GM21529 (cell line): Measurements from ENCODE around the gene CCDC91.
A peak's percentile ranks its signal among the peaks of the same experiment; 100 is the strongest.
"Not testable (repeated sequence)": the region's sequence is repeated elsewhere in the genome, so short reads cannot be mapped to it uniquely, and the experiment has no call there.

Source experiments
- ATAC-seq: cut with Tn5 transposase; IDR thresholded peaks from one replicate; pipeline ENCODE4 v1.9.1; 2021; ENCODE audit not compliant: unreplicated experiment

Gene CCDC91

GRCh38 chr12:28350502-28350901 is 160.2 kb downstream of the CCDC91 start:
- no peak for ATAC-seq

GRCh38 chr12:28351414-28351813 is 161.2 kb downstream of the CCDC91 start:
- ATAC-seq, result no peak

- ATAC-seq, result no peak
Observed at GRCh38 chr12:28355161-28355560, 164.9 kb downstream of the CCDC91 start.

GRCh38 chr12:28360253-28360652 is 170.0 kb downstream of the CCDC91 start:
- no peak for ATAC-seq

GRCh38 chr12:28367326-28367725 is 177.1 kb downstream of the CCDC91 start:
- ATAC-seq, result no peak

- ATAC-seq, result no peak
Observed at GRCh38 chr12:28367993-28368392, 177.7 kb downstream of the CCDC91 start.

GRCh38 chr12:28369483-28369882 is 179.2 kb downstream of the CCDC91 start:
- no peak for ATAC-seq

DNA sequence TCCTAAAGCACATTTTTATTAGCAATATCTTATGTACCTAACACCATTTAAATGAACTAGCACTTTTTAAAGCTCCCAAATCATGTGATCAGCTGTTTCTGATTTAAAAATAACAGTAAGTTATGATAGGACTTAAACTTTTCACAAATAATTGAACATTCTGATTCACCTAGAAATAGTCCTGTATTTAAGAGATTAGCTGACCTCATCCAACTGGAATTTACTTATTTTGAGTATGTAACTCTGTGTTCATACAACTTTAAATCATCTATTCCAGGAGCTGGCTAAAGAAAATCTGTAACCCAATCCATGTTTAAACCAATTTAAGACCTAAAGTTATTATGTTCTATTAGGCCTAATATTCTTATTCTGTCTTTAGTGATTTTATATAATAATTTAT is 184.3 kb downstream of the CCDC91 start:
- ATAC-seq, result no peak

GRCh38 chr12:28378736-28379135 is 188.5 kb downstream of the CCDC91 start:
- ATAC-seq, result no peak

- ATAC-seq, result not testable (repeated sequence)
Observed at GRCh38 chr12:28379779-28380178, 189.5 kb downstream of the CCDC91 start.

- ATAC-seq, result no peak
Observed at GRCh38 chr12:28383368-28383767, 193.1 kb downstream of the CCDC91 start.

GRCh38 chr12:28388879-28389278 is 198.6 kb downstream of the CCDC91 start:
- no peak for ATAC-seq

- ATAC-seq, result no peak
Observed at GRCh38 chr12:28390206-28390605, 199.9 kb downstream of the CCDC91 start.

- no peak for ATAC-seq
Observed at GRCh38 chr12:28390761-28391385, 200.6 kb downstream of the CCDC91 start.

DNA sequence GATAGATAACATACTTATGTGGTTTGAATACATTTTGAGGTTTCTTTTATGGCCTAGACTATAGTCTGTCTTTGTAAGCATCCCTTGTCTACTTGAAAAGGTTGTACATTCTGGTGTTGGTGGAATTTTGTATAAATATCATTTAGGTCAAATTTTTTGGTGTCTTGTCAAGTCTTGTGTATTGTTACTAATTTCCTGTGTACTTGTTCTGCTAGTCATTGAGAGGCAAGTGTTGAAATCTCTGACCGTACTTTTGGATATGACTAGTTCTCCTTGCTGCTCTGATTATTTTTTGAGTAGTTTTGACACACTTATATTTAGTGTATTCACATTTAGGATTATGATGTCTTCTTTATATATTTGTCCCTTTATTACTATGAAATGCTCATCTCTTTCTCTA is 219.6 kb downstream of the CCDC91 start:
- no peak for ATAC-seq

DNA sequence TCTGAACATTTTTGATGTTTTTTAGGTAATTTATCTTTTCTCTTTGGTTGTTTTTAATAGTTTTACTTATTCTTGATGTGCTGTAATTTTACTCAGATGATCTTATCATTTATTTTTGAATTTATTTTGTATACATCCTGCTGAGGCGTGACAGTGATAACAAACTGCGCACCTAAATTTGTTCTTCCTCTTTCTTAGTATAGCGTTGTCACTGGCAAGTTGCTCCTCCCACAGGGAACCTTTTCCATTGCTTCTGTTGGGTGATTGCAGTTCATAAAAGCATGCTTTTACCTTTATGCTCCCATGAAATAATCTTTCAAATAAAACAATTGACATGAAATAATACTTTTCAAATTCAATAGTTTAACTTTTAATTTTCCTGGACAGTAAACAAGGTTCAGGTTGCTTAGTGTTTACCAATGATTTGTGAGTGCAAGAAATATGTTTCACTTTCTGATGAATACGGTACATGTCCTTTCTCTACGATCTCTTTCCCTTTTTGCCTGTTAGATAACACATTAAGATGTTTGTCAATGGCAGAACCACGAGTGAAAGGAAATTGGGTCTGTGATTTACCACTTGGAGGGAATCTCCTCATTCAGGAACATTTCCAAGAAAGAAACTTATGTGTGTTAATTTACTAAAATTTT is 223.3 kb downstream of the CCDC91 start:
- peak; percentile 90 for ATAC-seq

GRCh38 chr12:28415755-28416154 is 225.5 kb downstream of the CCDC91 start:
- ATAC-seq, result no peak

DNA sequence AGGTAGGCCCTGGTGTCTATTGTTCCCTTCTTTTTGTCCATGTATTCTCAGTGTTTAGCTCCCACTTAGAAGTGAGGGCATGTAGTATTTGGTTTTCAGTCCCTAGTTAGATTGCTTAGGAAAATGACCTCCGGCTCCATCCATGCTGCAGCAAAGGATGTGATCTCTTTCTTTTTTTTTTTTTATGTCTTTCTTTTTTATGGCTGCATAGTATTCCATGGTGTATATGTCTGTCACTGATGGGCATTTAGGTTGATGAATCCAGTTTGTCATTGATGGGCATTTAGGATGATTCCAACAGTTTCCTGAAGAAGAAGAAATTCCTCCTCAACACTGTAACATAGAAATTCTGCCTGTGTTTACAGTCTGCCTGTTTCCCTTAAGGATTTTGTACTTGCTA is 231.1 kb downstream of the CCDC91 start:
- no peak for ATAC-seq

DNA sequence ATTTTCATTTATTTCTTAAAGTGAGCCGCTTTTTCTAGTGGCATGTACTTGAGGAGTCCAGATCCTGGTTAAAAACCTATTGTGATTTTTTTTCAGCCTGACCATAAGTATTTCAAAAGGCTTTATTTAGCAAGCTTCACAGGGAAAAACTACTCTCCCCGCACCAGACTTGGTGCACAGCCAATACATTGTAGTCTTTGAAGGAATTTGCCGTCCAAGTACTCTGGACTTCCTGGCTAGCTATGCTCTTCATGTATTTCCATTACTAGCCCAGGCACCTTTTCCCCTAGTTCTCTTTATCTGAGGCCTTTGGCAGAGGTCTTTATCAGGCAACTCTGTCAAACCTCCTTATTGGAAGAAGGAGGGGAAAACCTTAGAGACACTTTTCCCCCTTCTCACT is 234.7 kb downstream of the CCDC91 start:
- no peak for ATAC-seq

- no peak for ATAC-seq
Observed at GRCh38 chr12:28425526-28425925, 235.3 kb downstream of the CCDC91 start.

DNA sequence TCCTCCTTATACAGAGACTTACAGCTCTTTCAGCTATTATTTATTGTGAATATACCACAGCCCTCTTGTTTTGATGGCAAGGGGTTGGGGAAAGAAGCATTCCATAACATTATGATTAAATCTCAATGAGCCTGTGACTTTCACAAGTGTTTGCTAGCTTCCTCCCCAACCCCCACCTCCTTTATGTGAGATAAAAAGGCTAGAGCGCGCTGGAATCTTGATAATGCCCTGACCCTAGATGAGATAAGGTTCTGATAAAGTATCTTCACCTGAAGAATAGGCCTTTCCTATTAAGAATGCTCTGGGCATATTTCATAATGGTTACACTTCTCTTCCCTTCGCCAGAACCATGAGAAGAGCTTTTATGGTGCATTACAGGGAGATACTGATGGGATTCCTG is 236.8 kb downstream of the CCDC91 start:
- no peak for ATAC-seq

GRCh38 chr12:28440081-28440608 is 249.9 kb downstream of the CCDC91 start:
- ATAC-seq, result no peak

DNA sequence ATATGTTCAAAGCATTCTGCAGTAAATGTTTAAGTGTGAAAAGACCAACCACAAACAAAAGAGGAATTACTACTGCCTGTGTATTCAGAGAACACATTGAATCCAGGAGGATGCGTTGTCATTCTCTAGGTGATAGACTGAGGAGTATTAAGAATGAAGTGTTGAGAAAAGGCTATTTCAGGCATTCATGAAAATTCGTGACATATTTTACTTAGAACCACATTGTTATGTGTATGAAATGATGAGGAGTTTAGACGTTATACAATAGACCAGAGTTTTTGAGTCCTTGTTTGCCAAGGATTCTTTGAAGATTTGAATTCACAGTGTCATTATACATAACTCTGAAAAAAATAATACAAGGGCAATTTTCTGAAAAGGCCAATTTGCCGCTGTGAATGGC is 251.8 kb downstream of the CCDC91 start:
- no peak for ATAC-seq
